ENCODE results near the gene NAA38. TPM values are rescaled to one million over a fixed set of nuclear protein-coding genes. Genes with fewer than 3 reads are reported as not detected.

The NAA38 gene
- total RNA-seq, 1 donor from 2014 or later, result 8.6 TPM

DNA sequence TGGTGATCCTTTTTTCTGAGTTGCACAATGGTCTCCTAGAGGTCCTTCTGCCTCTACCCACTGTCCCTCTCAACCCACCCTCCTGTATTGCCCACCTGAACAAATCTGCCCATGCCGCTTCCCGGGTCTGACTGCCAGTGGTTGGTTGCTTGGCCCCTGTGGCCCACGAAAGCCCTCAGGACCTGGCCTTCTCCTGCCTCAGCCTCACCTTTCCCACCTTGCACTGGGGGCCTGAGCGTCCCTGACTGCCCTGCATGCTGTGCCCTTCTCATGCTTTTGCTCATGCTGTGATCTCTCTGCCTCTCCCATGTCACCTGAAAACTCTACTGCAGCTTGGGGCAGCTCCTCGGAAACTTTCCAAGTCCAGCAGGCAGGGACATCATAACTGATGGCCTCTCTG is 37.1 kb downstream of the NAA38 start:
- no peak overlapping the region for H3K27ac Mint-ChIP-seq
- peaks cover 25% of the 10 kb centered on the region for H3K27me3 ChIP-seq
- H3K36me3 ChIP-seq, result no peaks in the 10 kb centered on the region
- no peaks in the 10 kb centered on the region for H3K9me3 Mint-ChIP-seq
- H4K20me1 ChIP-seq (ENCODE audit: low read depth), result no peaks in the 10 kb centered on the region
- DNase-seq (ENCODE audit: low spot score), result no peak
- H3K4me2 ChIP-seq, result no peak overlapping the region
- peaks cover 13% of the 10 kb centered on the region for H3K27me3 Mint-ChIP-seq (ENCODE audit: insufficient read depth, low read depth)
- peak overlapping the region; percentile 8 for H3K4me3 Mint-ChIP-seq
- no peaks in the 10 kb centered on the region for H3K36me3 Mint-ChIP-seq
- no peaks in the 10 kb centered on the region for H3K79me2 ChIP-seq (ENCODE audit: low read depth)
- no peak overlapping the region for H3K9ac ChIP-seq
- no peaks in the 10 kb centered on the region for H3K4me1 ChIP-seq
- peaks cover 2% of the 10 kb centered on the region for H3K4me1 Mint-ChIP-seq
- H3F3A ChIP-seq (ENCODE audit: low read depth), result no peaks in the 10 kb centered on the region
- TF ChIP-seq EZH2phosphoT487 (IDR thresholded peaks at IDR 0.05) (no peak), EZH2 (IDR thresholded peaks at IDR 0.05) (no peak)
- no peaks in the 10 kb centered on the region for H3K9me3 ChIP-seq (ENCODE audit: low read depth)
- H2AFZ ChIP-seq (replicated peaks), result no peak overlapping the region
- no peak overlapping the region for H3K4me3 ChIP-seq
- no peak overlapping the region for H3K27ac ChIP-seq

DNA sequence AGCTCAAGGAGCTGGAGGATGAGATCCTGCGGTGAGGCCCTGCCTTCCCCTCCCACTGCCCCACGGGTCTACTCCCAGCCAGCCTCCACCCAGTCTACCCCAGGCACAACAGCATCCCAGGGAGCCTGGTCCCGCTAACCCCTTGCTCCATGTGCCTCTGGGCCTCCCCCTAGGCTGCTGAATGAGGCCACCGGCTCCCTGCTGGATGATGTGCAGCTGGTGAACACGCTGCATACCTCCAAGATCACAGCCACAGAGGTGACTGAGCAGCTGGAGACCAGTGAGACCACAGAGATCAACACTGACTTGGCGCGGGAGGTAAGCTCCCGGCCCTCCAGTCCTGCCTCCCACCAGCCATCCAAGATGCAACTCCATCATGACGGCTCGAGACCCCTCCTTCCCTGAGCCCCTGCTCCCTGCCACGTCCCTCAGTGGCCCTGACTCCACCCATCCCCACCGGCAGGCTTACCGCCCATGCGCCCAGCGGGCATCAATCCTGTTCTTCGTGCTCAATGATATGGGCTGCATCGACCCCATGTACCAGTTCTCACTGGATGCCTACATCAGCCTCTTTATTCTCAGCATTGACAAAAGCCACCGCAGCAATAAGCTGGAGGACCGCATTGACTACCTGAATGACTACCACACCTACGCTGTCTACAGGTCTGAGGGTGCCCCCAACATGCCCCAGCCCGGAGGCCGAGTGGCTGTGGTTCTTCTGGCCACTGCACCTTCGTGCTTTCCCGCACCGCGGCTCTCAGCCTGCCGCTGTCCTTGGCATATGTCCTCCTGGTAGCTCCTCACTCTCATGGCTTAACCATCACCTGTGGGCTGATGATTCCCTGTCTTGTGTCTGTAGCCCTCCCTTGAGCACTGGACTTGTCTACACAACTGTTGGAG is 38.4 kb downstream of the NAA38 start:
- H3K9me3 Mint-ChIP-seq, result no peaks in the 10 kb centered on the region

DNA sequence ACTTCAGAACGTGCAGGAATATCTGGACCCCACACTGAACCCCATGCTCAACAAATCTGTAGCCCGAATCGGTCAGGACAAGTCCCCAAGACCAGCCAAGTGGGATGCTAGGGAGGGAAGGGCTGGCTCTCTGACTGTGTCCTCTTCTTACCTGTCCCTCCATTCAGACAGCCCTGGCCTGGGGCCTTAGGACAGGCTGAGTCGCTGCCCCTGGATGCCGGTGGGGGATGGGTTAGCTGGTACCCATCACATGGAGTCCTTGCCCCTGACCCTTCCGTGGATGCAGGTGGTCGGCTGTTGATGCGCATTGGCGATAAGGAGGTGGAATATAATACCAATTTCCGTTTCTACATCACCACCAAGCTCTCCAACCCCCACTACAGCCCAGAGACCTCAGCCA is 39.3 kb downstream of the NAA38 start:
- Histone ChIP-seq H3K79me2 (ENCODE audit: low read depth) (no peaks in the 10 kb centered on the region), H2AFZ (replicated peaks) (no peak overlapping the region), H3K4me2 (no peak overlapping the region), H3K36me3 (no peaks in the 10 kb centered on the region), H3K27ac (no peak overlapping the region), H4K20me1 (ENCODE audit: low read depth) (no peaks in the 10 kb centered on the region), H3K4me3 (no peak overlapping the region), H3F3A (ENCODE audit: low read depth) (no peaks in the 10 kb centered on the region), H3K9ac (no peak overlapping the region), H3K27me3 (peaks cover 3% of the 10 kb centered on the region), H3K4me1 (no peaks in the 10 kb centered on the region), H3K9me3 (ENCODE audit: low read depth) (no peaks in the 10 kb centered on the region)
- Mint-ChIP-seq H3K27me3 (ENCODE audit: insufficient read depth, low read depth) (peaks cover 13% of the 10 kb centered on the region), H3K36me3 (no peaks in the 10 kb centered on the region), H3K4me1 (no peaks in the 10 kb centered on the region), H3K27ac (peak overlapping the region; percentile 42), H3K4me3 (no peak overlapping the region), H3K9me3 (no peaks in the 10 kb centered on the region)
- TF ChIP-seq EZH2phosphoT487 (IDR thresholded peaks at IDR 0.05), result no peak
- DNase-seq (ENCODE audit: low spot score), result no peak

More for the DNA sequence above, 38.4 kb downstream of the NAA38 start:
- H3K79me2 ChIP-seq (ENCODE audit: low read depth), result no peaks in the 10 kb centered on the region
- Mint-ChIP-seq H3K36me3 (no peaks in the 10 kb centered on the region), H3K4me3 (peak overlapping the region; percentile 46), H3K27me3 (ENCODE audit: insufficient read depth, low read depth) (peaks cover 13% of the 10 kb centered on the region), H3K4me1 (no peaks in the 10 kb centered on the region), H3K27ac (peak overlapping the region; percentile 25)
- no peak for DNase-seq (ENCODE audit: low spot score)
- peaks cover 12% of the 10 kb centered on the region for H3K27me3 ChIP-seq
- TF ChIP-seq, protein P1, sequence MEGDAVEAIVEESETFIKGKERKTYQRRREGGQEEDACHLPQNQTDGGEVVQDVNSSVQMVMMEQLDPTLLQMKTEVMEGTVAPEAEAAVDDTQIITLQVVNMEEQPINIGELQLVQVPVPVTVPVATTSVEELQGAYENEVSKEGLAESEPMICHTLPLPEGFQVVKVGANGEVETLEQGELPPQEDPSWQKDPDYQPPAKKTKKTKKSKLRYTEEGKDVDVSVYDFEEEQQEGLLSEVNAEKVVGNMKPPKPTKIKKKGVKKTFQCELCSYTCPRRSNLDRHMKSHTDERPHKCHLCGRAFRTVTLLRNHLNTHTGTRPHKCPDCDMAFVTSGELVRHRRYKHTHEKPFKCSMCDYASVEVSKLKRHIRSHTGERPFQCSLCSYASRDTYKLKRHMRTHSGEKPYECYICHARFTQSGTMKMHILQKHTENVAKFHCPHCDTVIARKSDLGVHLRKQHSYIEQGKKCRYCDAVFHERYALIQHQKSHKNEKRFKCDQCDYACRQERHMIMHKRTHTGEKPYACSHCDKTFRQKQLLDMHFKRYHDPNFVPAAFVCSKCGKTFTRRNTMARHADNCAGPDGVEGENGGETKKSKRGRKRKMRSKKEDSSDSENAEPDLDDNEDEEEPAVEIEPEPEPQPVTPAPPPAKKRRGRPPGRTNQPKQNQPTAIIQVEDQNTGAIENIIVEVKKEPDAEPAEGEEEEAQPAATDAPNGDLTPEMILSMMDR (IDR thresholded peaks at IDR 0.05), result no peak
- TF ChIP-seq EZH2 (IDR thresholded peaks at IDR 0.05), result no peak
- no peak overlapping the region for H2AFZ ChIP-seq (replicated peaks)
- no peak overlapping the region for H3K4me3 ChIP-seq
- no peaks in the 10 kb centered on the region for H3F3A ChIP-seq (ENCODE audit: low read depth)
- H3K4me2 ChIP-seq, result no peak overlapping the region
- H3K9ac ChIP-seq, result no peak overlapping the region
- H3K9me3 ChIP-seq (ENCODE audit: low read depth), result no peaks in the 10 kb centered on the region
- no peaks in the 10 kb centered on the region for H4K20me1 ChIP-seq (ENCODE audit: low read depth)
- no peaks in the 10 kb centered on the region for H3K36me3 ChIP-seq
- no peaks in the 10 kb centered on the region for H3K4me1 ChIP-seq
- H3K27ac ChIP-seq, result no peak overlapping the region

- Histone ChIP-seq H3K79me2 (ENCODE audit: low read depth) (no peaks in the 10 kb centered on the region), H3F3A (ENCODE audit: low read depth) (no peaks in the 10 kb centered on the region), H3K27ac (no peak overlapping the region), H3K4me2 (no peak overlapping the region), H3K9me3 (ENCODE audit: low read depth) (no peaks in the 10 kb centered on the region), H2AFZ (replicated peaks) (no peak overlapping the region), H3K9ac (no peak overlapping the region), H3K36me3 (no peaks in the 10 kb centered on the region), H4K20me1 (ENCODE audit: low read depth) (no peaks in the 10 kb centered on the region), H3K27me3 (no peaks in the 10 kb centered on the region), H3K4me3 (no peak overlapping the region), H3K4me1 (no peaks in the 10 kb centered on the region)
- DNase-seq (ENCODE audit: low spot score), result no peak
- Mint-ChIP-seq H3K27ac (peak overlapping the region; percentile 42), H3K36me3 (no peaks in the 10 kb centered on the region), H3K4me3 (no peak overlapping the region), H3K9me3 (no peaks in the 10 kb centered on the region), H3K27me3 (ENCODE audit: insufficient read depth, low read depth) (peaks cover 13% of the 10 kb centered on the region), H3K4me1 (no peaks in the 10 kb centered on the region)
- TF ChIP-seq, protein P1 (IDR thresholded peaks at IDR 0.05), result no peak
- TF ChIP-seq EZH2 (IDR thresholded peaks at IDR 0.05) (no peak), EZH2phosphoT487 (IDR thresholded peaks at IDR 0.05) (no peak)
These were observed 39.8 kb downstream of the NAA38 start for GRCh38 chr17:7817643-7817964.
